Non-pigmented ciliary epithelial cell (primary cell): ENCODE data around the gene CYP27A1.
A peak's percentile ranks its signal among the peaks of the same experiment; 100 is the strongest.

Experiments
- DNase-seq: peaks from one replicate; pipeline ENCODE4 v3.0.0-alpha.2; 2010; ENCODE audit warnings: low read depth

The CYP27A1 gene

DNA sequence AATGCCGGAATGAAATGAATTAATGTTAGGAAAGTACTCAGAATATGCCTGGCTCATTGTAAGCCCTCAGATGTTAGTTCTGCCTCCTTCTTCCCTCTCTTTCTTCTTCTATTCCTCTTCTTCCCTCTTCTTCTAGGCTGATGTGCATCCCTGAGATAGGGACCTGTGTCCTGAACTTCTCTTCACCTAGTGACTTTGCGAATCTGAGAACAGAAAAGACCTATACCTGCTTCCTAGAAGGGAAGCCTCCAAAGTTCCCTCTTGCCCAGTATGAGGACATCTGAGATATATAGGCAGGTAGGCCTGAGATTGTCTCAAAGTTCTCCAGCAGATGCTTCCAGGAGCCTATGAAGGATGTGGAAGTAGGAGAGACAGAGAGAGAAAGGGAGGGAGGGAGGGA is 8.1 kb upstream of the CYP27A1 start:
- no peak for DNase-seq

DNA sequence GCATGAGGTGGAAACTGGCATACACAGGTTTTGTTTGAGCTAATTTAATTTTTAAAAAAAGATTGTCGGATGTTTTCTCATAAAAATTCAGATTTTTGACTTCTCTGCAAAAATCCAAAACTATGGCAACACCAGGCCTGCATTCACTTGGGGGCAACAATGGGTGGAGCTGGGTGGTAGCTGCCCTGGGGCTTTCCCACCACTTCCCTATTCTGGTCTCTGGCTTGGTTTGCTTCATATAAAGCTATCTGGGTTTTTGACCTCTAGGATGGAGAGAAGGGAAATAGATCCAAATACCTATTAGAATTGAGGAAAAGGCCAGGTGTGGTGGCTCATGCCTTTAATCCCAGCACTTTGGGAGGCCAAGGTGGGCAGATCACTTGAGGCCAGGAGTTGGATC is 5.5 kb upstream of the CYP27A1 start:
- no peak for DNase-seq

DNA sequence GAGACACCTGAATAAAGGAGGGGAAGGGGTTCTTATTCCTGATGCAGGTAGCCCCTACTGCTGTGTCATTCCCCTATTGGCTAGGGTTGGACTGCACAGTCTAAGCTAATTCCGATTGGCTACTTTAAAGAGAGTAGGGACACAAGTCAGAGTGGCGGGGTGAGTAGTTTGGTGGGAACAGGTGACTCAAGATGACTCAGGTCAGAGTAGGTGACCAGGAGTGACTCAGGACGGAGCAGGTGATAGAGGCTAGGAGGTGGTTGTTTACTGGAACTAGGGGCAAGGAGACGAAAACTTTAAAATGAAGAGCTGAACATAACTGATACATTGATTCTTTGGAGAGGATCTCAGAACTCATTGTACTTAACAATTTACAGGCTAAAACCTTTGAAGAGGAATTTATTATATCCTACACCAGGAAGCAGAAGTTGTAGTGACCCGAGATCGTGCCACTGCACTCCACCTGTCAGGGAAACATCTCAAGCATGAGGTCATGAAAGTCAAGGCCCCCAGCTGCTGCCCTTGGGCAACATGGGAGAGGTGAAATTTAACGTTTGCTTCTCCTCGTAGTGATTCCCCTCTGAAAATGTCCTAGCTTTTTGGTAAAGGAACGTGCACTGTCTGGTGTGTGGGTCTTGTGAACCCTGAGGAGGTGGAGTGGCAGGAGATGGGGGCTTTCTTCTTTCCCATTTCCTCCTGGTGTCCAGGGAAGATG is 4.5 kb upstream of the CYP27A1 start:
- no peak for DNase-seq

DNA sequence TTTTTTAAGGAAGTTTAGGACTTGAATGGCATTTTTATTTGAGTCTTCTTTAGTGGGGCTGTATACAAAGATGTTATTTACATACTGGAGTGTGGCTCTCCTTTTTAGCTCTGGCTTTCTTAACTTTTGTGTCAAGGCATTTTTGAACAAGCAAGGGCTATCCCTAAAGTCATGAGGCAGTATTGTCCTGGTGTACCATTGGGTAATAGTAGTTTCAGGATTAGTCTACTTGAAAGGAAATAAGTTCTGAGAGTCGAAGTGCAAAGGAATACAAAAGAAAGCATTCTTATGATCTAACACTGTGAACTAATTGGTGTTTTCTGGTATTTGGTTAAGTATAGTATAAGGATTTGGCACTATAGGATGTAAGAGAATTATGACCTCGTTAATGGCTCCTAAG is 1.9 kb upstream of the CYP27A1 start:
- no peak for DNase-seq

DNA sequence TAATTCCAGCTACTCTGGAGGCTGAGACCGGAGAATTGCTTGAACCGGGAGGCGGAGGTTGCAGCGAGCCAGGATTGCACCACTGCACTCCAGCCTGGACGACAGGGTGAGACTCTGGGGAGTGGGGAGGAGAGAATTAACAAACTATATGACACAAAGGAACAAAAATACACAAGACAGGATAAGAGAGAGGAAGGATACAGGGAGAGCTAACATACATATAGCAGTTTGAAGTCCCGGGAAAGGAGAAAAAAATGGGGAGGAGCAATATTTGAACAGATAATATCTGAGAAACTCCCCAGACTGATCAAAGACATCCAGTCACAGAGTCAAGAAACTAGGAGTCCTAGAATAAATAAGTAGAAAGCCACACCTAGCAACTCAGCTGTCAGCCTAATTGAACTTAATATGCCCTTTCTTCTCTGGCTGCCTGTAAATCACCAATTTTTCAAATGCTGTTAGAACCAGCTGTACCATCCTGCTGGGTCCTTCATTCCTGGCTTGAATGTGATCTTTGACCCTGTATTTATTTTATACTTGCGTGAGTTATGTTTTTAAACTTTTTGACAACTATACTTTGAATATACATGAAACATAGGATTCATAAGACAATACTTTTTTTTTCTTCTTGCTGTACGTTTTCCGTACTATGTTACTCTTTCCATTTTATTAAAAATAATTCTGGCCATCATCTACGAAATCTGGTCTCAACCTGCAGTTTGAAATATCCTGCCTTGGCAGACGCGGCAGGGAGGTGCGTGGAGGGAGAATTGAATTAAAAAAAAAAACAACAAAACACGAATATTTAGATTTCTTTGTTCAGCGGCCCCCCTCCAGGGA is 876 bp upstream of the CYP27A1 start:
- no peak for DNase-seq

DNA sequence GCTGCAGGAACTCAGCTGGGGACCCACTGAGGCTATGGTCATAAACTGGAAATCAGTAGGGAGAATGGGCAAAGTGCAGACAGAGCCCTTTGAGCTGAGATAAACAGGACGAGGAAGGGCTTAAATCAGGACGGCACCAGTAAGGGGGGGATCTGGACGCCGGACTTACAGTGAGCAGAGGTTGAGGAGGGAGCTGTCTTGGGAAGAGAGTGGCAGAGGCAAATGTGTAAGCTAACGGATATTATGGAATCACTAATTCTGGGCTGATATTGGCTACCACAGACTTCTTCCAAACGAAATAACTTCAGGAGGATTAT is 539 bp downstream of the CYP27A1 start:
- DNase-seq, result no peak

DNA sequence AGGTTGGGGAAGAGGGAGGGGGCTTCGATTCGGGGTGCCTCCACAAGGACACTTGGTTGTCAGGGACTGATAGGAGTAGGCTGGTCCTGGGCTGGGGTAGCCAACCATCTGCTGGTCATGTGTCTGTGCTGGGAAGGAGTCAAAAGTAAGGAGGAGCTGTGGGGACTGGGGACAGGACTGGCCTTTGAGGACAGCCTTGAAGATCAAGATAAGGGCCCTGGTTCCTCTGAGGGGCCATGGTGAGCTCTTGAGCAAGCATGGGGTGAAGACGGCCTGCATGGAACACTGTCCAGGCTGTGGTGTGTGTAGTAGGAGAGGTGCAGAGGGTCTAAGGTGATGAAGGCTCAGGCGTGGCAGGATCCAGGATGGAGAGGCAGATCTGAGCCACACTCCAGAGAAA is 1.7 kb downstream of the CYP27A1 start:
- DNase-seq, result no peak

DNA sequence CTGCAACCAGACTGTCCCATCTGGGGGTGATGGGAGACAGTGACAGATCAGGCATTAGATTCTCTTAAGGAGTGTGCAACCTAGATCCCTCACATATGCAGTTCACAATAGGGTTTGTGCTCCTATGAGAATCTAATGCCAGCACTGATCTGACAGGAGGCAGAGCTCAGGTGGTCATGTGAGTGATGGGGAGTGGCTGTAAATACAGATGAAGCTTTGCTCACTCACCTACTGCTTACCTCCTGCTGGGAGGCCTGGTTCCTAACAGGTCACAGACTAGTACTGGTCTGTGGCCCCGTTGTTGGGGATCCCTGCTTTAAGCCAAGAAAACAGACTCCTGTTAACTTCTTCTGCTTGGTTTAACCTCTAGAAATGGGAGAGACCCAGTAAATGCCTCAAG is 3.2 kb downstream of the CYP27A1 start:
- DNase-seq, result no peak

DNA sequence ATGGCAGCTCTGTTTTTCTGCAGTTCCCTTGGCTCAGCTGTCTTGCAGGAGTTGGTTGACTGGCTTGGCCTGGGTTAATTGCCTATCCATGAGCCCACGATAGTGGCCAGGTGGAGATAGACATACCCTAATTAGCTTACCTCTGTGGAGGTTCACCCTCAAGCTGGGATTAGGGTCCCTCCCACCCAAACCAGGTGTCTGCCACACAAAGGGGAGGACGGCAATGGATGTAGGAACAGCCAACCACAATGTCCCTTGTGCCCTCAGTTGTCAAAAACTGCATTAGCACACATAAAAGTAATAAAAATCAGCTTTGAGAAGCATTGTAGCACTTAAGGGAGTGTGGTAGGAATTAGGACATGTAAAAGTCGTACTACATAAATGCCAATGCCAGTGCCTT is 4.2 kb downstream of the CYP27A1 start:
- DNase-seq, result no peak

DNA sequence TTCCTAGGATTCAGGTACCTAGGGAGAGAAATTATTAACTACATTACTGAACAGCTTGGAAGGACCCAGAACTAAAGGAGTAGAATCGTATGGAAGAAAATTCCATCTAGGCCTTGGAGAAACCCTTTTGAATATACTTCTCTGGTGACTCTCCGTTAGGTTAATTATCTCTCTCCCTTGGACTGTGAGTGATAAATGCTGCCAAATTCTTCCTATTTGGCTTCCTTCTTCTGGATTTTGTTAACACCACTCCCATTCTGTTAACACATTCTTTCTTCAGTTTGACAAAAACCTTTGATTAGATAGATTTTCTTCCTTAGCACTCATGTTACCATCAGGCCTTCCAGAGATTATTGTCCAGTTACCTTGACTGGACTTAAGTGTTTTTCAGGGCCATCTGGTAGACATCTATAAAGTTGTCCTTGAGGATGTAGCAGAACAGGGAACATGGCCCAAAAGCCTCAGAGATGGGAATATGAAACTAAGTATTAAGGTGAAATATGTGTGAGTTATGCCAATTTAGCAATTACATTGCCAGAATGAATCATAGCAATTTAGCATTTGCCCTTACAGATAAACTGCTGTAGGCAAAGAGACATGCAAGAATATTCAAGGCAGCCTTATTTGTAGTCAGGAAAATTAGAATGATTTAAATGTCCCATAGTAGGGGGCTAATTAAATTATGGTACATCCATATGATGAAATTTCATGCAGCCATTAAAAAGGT is 6.7 kb downstream of the CYP27A1 start:
- no peak for DNase-seq

DNA sequence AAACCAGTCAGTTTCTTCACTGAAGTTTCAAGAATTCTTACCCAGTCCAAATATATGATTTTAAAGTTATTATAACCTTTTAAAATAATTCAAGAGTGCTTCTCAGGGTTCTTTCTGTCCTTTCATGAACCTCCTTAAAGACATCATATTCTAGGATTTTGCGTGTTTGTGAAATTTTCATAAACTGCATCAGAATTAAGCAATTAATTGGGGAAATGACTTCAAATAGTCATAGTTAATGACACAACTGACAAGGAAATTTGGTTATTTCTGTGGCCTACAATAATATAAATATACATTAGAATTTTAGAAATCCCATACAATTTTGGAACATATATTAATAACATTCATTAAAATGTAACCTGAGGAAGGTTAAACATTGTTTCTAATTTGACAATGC is 10.5 kb downstream of the CYP27A1 start:
- DNase-seq, result no peak

DNA sequence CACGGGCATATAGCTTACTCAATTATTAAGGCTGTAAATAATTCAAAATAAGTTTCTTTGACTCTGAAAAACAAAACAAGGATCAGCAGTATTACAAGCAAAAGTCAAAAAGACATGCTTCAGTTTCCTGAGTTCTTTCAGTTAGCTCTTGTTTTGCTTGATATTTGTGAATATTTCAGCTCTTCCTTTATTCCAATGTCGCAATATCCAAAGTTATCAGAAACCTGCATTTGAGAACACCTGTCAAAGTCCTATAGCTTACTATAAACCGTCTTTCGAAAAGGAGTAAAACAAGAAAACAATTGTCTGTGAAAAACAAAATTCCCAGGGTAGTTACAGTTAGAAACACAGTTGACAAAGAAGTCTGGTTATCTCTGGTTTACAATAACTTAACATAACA is 14.7 kb downstream of the CYP27A1 start:
- DNase-seq, result no peak

DNA sequence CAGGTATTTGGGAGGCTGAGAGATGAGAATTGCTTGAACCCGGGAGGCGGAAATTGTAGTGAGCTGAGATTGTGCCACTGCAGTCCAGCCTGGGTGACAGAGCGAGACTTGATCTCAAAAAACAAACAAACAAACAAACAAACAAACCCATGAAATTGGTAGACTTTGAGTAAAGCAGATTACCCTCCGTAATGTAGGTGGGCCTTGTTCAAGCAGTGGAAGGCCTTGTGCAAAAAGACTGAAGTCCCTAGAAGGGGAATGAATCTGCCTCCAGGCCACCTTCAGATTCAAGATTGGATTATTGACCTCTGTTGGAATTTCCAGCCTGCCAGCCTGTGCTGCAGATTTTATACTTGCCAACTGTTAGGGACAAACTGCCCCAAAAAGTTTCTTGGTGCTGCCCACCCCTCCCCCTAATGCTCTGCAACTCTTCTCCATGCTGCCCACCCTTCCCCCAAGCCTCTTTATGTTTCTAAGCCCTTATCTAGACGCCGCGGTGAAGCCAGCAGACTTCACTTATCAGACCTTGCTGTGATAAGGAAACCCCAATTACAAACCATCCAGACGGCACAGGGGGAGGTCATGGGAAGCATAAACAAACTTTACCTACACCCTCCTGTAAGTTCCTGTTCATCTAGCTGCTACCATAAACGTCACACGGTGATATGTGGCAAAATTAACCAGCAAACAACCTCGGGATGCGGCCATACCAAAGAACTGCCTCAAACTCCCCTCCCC is 17.0 kb downstream of the CYP27A1 start:
- DNase-seq, result no peak

DNA sequence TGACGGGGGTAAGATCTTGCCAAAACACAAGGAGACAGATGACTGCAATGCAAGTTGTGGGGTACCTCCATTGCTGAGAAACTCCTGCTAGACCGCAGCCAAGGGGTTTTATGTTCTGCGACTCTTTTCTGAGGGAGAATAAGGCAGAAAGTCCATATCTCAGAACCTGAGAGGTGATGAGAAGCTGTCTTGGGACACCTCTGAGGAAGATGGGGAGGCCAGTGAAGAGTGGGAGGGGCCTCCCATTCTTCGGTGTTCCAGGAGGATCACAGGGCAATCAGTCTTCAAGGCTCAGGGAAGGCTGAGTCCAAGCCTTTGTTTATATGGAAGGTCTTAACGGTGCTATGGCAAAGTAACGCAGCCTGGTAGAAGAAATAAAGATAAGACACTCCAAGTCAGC is 18.0 kb downstream of the CYP27A1 start:
- no peak for DNase-seq

DNA sequence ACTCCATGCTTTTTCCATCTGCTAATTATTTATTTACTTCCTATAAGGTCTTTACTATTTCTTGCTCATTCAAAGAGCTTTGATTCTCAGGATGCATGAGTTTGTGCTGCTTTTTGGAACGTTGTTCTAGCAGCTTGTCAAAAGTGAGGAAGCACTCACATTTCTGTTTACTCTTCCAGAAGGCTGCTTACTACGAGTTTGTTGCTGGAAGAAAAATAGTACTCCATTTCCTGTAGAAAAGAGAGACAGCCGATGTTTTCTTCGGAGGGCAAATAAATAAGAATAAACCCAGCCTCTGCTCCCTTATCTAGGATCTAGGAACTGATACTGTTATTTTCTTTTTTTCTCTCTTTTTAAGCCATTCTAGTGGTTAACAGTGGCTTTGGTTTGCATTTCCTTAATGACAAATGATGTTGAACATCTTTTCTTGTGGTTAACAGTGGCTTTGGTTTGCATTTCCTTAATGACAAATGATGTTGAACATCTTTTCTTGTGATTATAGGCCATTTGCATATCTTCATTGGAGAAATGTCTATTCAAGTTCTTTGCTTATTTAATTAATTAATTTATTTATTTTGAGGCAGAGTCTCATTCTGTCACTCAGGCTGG is 20.5 kb downstream of the CYP27A1 start:
- no peak for DNase-seq

DNA sequence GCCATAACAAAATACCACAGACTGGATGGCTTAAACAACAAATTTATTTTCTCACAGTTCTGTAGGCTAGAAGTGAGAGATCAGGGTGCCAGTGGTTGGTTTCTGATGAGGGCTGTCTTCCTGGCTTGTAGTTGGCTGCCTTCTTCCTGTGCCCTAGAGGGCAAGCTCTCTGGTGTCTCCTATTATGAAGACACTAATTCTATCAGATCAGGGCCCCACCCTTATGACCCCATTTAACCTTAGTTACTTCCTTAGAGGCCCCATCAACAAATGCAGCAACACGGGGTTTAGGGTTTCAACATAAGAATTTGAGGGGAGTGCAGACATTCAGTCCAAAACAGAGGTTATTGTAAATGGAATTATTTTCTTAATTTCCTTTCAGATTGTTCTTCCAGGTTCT is 22.9 kb downstream of the CYP27A1 start:
- DNase-seq, result no peak

DNA sequence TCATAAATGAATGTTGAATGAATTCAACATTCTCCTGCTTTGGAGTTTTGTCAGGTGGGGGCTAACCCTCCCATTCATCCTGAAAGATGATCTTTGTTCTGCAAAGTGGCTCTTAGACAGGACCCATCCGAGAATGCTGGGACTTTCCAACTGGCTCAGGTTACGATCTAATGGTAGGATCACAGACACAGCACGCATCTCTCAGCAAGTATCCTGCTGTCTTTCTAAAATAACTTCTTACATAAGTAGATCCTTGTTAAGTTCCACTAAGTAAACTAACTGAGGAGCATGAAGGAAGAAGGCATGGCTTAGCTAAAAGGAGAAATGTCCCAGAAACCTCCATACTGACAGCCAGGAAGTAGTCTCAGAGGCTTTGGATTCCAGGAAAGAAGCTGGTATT is 23.7 kb downstream of the CYP27A1 start:
- DNase-seq, result no peak

DNA sequence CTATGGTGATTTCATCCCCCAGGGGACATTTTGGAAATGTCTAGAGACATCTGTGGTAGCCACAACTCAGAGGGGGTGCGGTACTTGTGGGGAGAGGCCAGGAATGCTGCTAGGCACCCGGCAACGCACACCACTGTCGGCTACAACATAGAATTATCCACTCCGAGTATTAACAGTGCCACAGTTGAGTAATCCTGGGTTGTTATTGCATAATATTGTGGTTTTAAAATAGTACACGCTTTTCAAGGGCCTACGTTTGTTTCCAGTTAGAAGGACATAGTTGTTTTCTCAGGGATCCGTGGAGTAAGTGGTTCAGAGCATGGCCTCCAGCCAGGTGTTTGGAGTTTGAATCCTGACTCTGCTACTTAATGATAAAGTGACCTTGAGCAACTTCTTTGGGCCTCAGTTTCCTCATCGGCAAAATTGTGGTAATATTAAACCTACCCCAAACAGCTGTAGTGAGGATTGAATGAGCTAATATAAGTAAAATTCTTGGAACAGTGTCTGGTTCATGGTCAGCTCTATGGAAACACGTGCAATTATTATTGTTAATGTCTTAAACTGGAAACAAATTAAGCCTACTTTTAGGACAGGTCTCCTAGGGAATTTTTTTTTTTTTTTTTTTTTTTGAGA is 24.5 kb downstream of the CYP27A1 start:
- DNase-seq, result peak; percentile 98

DNA sequence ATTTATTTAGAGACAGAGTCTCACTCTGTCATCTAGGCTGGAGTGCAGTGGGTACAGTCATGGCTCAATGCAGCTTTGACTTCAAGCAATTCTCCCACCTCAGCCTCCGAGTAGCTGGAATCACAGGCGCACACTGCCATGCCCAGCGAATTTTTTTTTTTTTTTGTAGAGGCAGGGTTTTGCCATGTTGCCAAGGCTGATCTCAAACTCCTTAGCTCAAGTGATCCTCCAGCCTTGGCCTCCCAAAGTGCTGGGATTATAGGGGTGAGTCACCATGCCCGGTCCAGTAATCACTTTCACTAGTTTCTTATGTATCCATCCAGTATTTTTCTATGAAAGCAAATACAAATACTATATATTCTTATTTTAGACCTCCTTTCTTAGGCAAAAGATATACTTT is 25.7 kb downstream of the CYP27A1 start:
- no peak for DNase-seq

DNA sequence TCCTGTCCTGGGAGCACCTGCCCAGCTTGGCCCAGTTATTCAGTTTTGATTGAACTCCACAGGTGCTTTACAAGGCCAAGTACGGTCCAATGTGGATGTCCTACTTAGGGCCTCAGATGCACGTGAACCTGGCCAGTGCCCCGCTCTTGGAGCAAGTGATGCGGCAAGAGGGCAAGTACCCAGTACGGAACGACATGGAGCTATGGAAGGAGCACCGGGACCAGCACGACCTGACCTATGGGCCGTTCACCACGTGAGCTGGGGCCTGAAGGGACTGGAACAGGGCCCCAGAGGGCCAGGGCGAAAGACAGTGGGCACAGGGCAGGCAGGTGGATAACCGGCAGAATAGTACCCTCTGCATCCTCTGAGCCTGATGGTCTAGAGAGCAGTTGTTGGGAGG is 27.6 kb downstream of the CYP27A1 start:
- no peak for DNase-seq

DNA sequence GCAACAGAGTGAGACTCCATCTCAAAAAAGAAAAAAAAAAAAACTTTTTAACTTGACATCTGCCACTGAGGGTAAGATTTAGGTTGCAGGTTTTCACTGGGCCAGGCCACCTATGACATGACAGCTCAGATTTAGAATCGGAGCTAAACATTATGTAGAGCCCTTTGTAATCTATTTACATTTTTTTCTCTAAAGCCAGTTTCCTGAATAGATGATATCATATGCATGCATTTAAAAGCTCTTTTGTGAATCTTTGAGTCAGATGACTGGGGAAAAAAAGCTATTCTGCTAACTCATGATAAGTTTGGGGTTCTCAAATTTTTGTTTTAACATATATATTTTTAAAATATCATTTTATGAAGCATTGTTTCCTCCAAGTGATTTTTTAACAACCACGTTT is 28.3 kb downstream of the CYP27A1 start:
- DNase-seq, result no peak

DNA sequence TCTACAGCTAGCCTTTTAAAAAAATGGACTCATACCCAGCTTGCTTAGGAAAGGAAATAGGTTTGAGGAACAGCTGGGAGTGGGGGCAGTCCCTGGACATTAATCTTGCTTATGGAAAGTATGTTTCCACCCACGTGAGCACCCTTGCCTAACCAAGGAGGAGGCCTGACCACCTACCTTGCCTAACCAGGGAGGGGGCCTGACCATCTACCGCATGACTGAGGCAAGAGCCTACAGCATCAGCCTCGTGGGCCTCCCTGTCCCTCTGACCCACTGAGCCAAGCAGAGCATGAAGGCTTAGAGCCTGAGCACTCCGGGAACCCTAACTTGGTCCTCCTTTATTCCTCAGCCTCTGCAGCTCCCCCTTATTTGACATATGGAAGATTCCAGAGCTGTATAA is 29.4 kb downstream of the CYP27A1 start:
- no peak for DNase-seq
